CD14-positive monocyte (primary cell): ENCODE results near the gene TRPC1. TPM values are rescaled to one million over a fixed set of nuclear protein-coding genes. Genes with fewer than 3 reads are reported as not detected.

ENCODE experiments used
- DNase-seq, 3 donors: peaks; one replicate each; pipeline ENCODE4 v3.0.0-alpha.2; 2011 to 2022
- H2AFZ ChIP-seq: 2 replicates; pipeline ENCODE4 v1.6.0; 2012; ENCODE audit warnings: mild to moderate bottlenecking, low read depth, low read length, inconsistent platforms; ENCODE audit not compliant: insufficient read depth, poor library complexity, severe bottlenecking
- H3K27ac ChIP-seq, 2 donors: 1 replicate in 1 of 2; 2 replicates in 1 of 2; pipeline ENCODE4 v1.5.1; 2012 to 2013; ENCODE audit warnings: low read length in 2 of 2, control low read depth in 1 of 2, inconsistent platforms in 1 of 2, low read depth in 1 of 2, mild to moderate bottlenecking in 1 of 2
- H3K27me3 ChIP-seq, 2 donors: one replicate each; pipeline versions ENCODE4 v1.6.0 to v1.6.1; 2011 to 2013; ENCODE audit warnings: low read length in 2 of 2; ENCODE audit not compliant: control insufficient read depth in 2 of 2, insufficient read depth in 2 of 2
- H3K36me3 ChIP-seq, 2 donors: replicated peaks in 1 of 2; 1 replicate in 1 of 2; 2 replicates in 1 of 2; pipeline versions ENCODE4 v1.5.1 to v1.6.1; 2012 to 2013; ENCODE audit warnings: low read length in 2 of 2, control low read depth in 1 of 2, inconsistent platforms in 1 of 2, mild to moderate bottlenecking in 1 of 2; ENCODE audit not compliant: insufficient read depth in 2 of 2, control insufficient read depth in 1 of 2
- H3K4me1 ChIP-seq, 2 donors: 1 replicate in 1 of 2; 2 replicates in 1 of 2; pipeline versions ENCODE4 v1.5.1 to v1.6.1; 2012 to 2013; ENCODE audit warnings: low read length in 2 of 2, control low read depth in 1 of 2, inconsistent platforms in 1 of 2, mild to moderate bottlenecking in 1 of 2, moderate library complexity in 1 of 2; ENCODE audit not compliant: insufficient read depth in 2 of 2, control insufficient read depth in 1 of 2
- H3K4me2 ChIP-seq: replicated peaks from 2 replicates; pipeline ENCODE3; 2012; ENCODE audit warnings: low read length, moderate library complexity, mild to moderate bottlenecking; ENCODE audit not compliant: poor library complexity, severe bottlenecking; ENCODE audit errors: extremely low read depth
- H3K4me3 ChIP-seq, 3 experiments: fragments of 200-600 bp in 1 of 3; sonication (generic) in 1 of 3; replicated peaks in 1 of 3; 1 replicate in 2 of 3; 2 replicates in 1 of 3; pipeline ENCODE4 v1.5.1; 2011 to 2013; ENCODE audit warnings: low read length in 3 of 3, mild to moderate bottlenecking in 3 of 3, control low read depth in 2 of 3, low read depth in 2 of 3, inconsistent platforms in 1 of 3, moderate library complexity in 1 of 3
- H3K79me2 ChIP-seq: 2 replicates; pipeline ENCODE4 v1.6.0; 2012; ENCODE audit warnings: mild to moderate bottlenecking, control low read depth, inconsistent platforms, low read length, moderate library complexity; ENCODE audit not compliant: insufficient read depth
- H3K9ac ChIP-seq: 2 replicates; pipeline ENCODE4 v1.6.0; 2017; ENCODE audit warnings: low read length, mild to moderate bottlenecking; ENCODE audit not compliant: insufficient read depth, poor library complexity, severe bottlenecking
- H3K9me3 ChIP-seq, 2 donors: replicated peaks in 1 of 2; 1 replicate in 1 of 2; 2 replicates in 1 of 2; pipeline versions ENCODE4 v1.5.1 to v1.6.1; 2012 to 2013; ENCODE audit warnings: low read length in 2 of 2, control low read depth in 1 of 2; ENCODE audit not compliant: control insufficient read depth in 1 of 2, insufficient read depth in 1 of 2
- H4K20me1 ChIP-seq: 2 replicates; pipeline ENCODE4 v1.6.0; 2012; ENCODE audit warnings: mild to moderate bottlenecking, low read length, control low read depth, moderate library complexity; ENCODE audit not compliant: insufficient read depth
- H3K27ac Mint-ChIP-seq, 7 donors: one replicate each; pipeline ENCODE4 v1.8.0; 2020; ENCODE audit warnings: mild to moderate bottlenecking in 7 of 7, mixed read lengths in 7 of 7, moderate library complexity in 6 of 7, inconsistent platforms in 2 of 7
- H3K27me3 Mint-ChIP-seq, 3 donors: one replicate each; pipeline ENCODE4 v1.8.0; 2021 to 2022; ENCODE audit warnings: low read depth in 3 of 3, mild to moderate bottlenecking in 3 of 3, mixed read lengths in 3 of 3, moderate library complexity in 3 of 3, inconsistent platforms in 1 of 3
- H3K36me3 Mint-ChIP-seq, 2 donors: one replicate each; pipeline ENCODE4 v1.8.0; 2020; ENCODE audit warnings: mixed read lengths in 2 of 2, inconsistent platforms in 1 of 2, mild to moderate bottlenecking in 1 of 2
- H3K4me1 Mint-ChIP-seq: one replicate; pipeline ENCODE4 v1.8.0; 2020; ENCODE audit warnings: mild to moderate bottlenecking, mixed read lengths
- H3K4me3 Mint-ChIP-seq, 2 donors: one replicate each; pipeline ENCODE4 v1.8.0; 2020; ENCODE audit warnings: mild to moderate bottlenecking in 2 of 2, mixed read lengths in 2 of 2, moderate library complexity in 1 of 2
- H3K9me3 Mint-ChIP-seq, 7 donors: one replicate each; pipeline ENCODE4 v1.8.0; 2020 to 2022; ENCODE audit warnings: mixed read lengths in 7 of 7, mild to moderate bottlenecking in 6 of 7, moderate library complexity in 6 of 7, inconsistent platforms in 2 of 7
- CTCF ChIP-seq: fragments of 200-600 bp; IDR thresholded peaks from one replicate; pipeline ENCODE4 v1.8.0; 2022; ENCODE audit warnings: antibody characterized with exemption, mild to moderate bottlenecking
- WGBS: methylation state at CpG from one replicate; pipeline ENCODE4 v1.1.5; 2013; ENCODE audit warnings: missing lambda C conversion rate; ENCODE audit not compliant: insufficient coverage; 5-methylcytosine and 5-hydroxymethylcytosine counted together
- intact Hi-C, 2 donors: fragments of 100-400 bp; cut with micrococcal nuclease; formaldehyde crosslinking; loops; one replicate each; pipeline versions ENCODE4 v1.15.0 to v1.15.1; 2023
- polyA plus RNA-seq, 3 donors: library from polyadenylated mRNA; depleted of rRNA in 1 of 3; unstranded in 2 of 3; stranded (reverse) in 1 of 3; fragments of 300-500 nt in 2 of 3; fragments of >200 nt in 1 of 3; fragmentation: Illumina TruSeq in 2 of 3; gene quantifications; 1 replicate in 2 of 3; 2 replicates in 1 of 3; pipeline ENCODE4 v1.2.3, GENCODE V29; 2012 to 2021

The TRPC1 gene
- polyA plus RNA-seq, 3 donors, result 0.01 TPM; not detected in 2

GRCh38 chr3:142785996-142786395 is 62.2 kb downstream of the TRPC1 start:
- H3K4me1 ChIP-seq, result no peaks in the 10 kb centered on the region
- DNase-seq, result no peak
- no peaks in the 10 kb centered on the region for H3K79me2 ChIP-seq
- TF ChIP-seq CTCF, result no peak
- no peak overlapping the region for H3K4me2 ChIP-seq
- H3K27ac Mint-ChIP-seq, result no peak overlapping the region
- H3K4me3 ChIP-seq, result no peak overlapping the region
- H3K27ac ChIP-seq, result no peak overlapping the region
- no peaks in the 10 kb centered on the region for H3K27me3 Mint-ChIP-seq
- peaks cover 0 to 4% of the 10 kb centered on the region in 2 donors for H3K9me3 ChIP-seq
- no peaks in the 10 kb centered on the region for H4K20me1 ChIP-seq
- H2AFZ ChIP-seq, result no peak overlapping the region
- intact Hi-C loops, result no loop called here
- H3K9ac ChIP-seq, result no peak overlapping the region
- peaks cover 0 to 4% (median 0%) of the 10 kb centered on the region in 7 donors for H3K9me3 Mint-ChIP-seq
- no peaks in the 10 kb centered on the region for H3K27me3 ChIP-seq
- no peak overlapping the region for H3K4me3 Mint-ChIP-seq
- no peaks in the 10 kb centered on the region for H3K4me1 Mint-ChIP-seq
- no peaks in the 10 kb centered on the region for H3K36me3 Mint-ChIP-seq
- H3K36me3 ChIP-seq, result no peaks in the 10 kb centered on the region
- no CpG with 5 or more reads among the region's 4 CpGs for WGBS

- no peak for TF ChIP-seq CTCF
- no peaks in the 10 kb centered on the region for H3K36me3 Mint-ChIP-seq
- WGBS, result 0% methylated on average over 1 of the region's 1 CpG
- Histone ChIP-seq H3K9me3 (peaks cover 0 to under 1% of the 10 kb centered on the region in 2 donors), H3K9ac (no peak overlapping the region), H2AFZ (no peak overlapping the region), H3K36me3 (no peaks in the 10 kb centered on the region), H3K4me2 (no peak overlapping the region), H3K27me3 (no peaks in the 10 kb centered on the region), H3K4me3 (no peak overlapping the region), H3K27ac (no peak overlapping the region), H3K4me1 (no peaks in the 10 kb centered on the region), H3K79me2 (no peaks in the 10 kb centered on the region), H4K20me1 (no peaks in the 10 kb centered on the region)
- intact Hi-C loops, result no loop called here
- H3K27ac Mint-ChIP-seq, result no peak overlapping the region
- H3K4me3 Mint-ChIP-seq, result no peak overlapping the region
- peaks cover 0 to under 1% (median 0%) of the 10 kb centered on the region in 7 donors for H3K9me3 Mint-ChIP-seq
- no peak for DNase-seq
- no peaks in the 10 kb centered on the region for H3K4me1 Mint-ChIP-seq
- no peaks in the 10 kb centered on the region for H3K27me3 Mint-ChIP-seq
These were observed 63.9 kb downstream of the TRPC1 start for GRCh38 chr3:142787719-142788118.
